Ammon's horn (tissue), 1 donor: Measurements from ENCODE around the gene USP46.
A peak's percentile ranks its signal among the peaks of the same experiment; 100 is the strongest.

ENCODE experiments used
- DNase-seq: peaks from one replicate; pipeline ENCODE4 v3.0.0-alpha.2; 2016; ENCODE audit warnings: low spot score

The USP46 gene

DNA sequence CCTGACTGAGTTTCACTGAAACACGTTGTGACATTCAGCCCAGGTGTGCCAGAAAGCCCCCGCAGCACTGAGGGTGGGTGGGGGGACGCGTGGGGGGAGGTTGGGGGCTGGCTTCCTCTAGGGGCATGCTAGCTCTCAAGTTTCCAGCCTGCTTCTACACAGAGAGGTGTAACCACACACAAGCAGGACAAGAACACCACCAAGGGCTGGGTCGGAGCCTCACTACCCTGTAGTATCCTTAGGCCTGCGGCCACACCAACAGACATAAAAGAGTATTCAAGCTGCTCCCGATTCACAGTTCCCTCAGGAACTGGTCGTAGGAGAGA is 1.8 kb downstream of the USP46 start:
- no peak for DNase-seq

DNA sequence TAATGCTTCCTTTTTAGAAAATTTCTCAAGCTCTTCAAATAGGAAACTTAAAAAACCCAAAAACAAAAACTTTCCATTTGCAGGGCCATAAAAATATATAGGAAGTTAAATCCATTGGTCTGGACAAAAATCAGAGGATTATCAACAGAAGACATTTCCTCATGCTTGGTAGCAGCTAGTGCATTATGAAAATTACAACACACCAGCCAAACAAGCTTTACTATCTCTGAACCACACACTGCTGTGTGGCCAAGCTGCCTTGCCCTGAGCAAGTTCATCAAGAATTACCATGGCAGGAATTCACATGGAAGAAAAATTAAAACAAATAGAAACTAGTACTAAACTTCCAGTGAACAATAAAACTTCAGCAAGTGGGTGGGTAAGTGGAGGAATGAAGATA is 3.6 kb downstream of the USP46 start:
- no peak for DNase-seq

DNA sequence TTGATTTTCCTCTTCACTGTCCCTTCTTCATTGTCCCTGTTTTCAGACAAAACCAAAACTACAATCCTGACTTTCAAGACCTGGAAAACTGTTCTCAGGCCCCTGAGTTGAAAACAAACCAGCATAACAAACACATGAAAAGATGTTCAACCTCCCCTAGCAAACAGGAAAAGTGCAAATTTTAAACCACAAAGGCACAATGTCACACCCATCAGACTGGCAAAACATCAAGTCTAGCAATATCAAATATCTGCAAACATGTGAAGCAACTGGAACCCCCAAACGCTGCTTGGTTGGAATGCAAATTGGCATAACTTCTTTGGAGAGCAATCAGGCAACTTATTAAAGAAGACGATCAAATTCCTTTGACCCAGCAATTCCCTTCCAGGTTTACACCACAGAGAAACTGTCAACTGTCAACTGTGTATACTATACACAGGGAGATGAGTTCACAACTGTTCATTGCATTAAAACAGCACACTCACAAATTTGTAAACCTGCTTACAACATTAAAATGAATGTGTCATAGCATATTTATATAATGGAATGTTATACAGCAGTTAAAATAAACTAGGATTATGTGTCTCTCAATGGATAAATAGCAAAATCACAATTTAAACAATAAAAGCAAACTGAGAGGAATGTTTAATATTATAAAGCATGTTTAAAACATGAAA is 7.0 kb downstream of the USP46 start:
- no peak for DNase-seq

DNA sequence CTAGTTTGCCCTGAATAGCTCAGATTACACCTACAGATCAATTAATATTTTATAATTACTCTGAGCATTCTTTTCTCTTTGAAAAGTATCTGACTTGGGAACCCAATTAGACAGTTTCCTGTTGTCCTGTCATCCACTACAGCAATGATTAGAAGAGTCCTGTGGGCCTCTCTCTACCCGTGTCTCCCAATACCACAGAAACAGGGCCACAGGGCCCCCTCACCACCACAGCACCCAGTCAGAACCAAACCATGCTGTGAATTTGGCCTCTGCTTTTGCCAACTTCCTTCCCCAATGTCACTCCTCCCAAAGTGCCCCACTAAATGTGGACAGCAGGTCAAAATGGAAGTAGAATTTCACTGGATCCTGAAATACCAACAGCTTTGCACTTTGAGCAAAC is 10.3 kb downstream of the USP46 start:
- no peak for DNase-seq

DNA sequence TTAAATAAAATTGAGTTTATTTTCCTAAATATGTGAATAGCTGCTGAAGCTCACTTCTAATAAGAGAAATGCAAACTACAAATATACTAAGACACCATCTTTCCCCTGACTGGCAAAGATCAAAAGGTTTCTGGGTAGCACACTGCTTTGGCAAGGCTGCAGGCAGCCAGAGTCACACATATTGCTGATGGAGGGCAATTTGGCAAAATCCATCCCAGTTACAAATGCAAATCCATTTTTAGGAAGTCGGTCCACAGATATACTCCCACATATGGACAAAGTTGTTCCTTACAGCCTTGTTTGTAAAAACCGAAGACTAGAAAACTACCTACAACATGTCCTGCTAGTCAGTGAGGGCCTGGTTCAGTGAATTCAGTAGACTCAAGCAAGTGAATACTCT is 12.4 kb downstream of the USP46 start:
- no peak for DNase-seq

DNA sequence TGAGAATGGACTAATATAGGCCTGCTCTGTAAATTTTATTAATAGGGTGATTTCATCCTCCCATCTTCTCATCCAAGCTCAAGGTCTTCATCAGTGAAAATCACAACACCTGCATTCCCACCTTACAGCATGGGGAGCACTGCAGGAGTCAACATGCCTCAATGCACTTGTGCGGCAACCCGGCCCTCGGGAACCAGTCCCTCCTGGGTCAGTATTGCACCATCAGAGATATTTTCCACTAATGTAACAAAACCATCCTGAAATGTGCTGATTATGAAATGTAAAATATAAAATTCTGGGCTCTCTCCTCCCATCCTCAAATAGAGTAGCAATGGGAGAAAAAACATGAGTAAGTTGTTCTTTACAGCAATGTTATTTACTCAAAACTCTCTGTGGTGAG is 13.0 kb downstream of the USP46 start:
- DNase-seq: no peak

DNA sequence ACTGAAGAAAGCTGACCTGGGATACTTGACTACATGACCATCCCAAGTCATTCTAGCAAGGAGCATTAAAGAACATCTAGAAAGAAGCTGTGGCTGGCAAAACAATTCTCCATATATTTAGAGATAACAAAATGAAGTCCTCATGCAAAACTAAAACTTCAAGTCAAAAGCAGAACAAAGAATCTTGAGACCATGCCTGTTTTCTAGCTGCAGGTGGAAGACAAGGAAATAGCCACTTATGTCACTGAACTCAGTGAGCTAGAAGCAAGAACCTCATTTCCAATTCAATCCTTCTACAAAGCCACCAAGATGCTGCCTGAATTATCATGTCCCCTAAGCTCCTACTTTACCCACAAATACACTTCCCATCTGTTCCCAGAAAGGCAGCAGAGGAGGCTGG is 13.8 kb downstream of the USP46 start:
- DNase-seq: no peak

DNA sequence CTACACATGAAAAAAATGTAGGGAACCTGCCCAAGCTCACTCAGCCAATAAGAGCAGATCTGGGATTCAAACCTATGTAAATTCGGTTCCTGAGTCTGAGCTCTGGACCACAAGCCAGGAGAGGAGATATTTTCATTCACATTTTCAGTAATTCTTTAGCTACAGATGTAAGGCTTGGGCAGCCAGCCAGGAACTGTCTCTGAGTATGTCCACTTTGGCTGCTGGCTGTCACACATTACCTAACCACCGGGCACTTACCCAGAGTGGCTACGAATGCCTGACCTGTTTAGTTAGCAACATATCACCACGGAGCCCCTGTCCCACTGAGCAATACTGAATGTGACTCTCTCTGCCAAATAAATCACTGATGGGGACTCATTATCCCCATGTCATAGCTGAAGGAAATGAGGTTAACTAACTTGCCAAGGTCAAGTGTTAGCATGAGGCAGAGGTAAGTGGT is 15.3 kb downstream of the USP46 start:
- DNase-seq: peak; percentile 34

DNA sequence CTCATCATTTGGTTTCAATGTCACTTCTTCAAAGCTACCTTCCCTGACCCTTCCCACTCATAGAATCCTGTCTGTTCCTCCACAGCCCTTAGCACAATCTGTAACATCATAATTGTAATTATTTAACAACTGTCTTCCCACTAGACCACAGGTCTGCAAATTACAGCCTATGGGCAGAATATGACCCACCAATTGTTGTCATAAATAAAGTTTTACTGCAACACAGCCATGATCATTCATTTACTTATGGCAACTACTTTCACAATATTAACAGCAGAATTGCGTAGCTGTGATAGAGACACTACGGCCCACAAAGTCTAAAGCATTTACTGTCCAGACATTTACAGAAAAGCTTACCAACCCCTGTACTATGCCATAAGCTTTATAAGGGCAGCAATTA is 15.9 kb downstream of the USP46 start:
- DNase-seq: no peak

DNA sequence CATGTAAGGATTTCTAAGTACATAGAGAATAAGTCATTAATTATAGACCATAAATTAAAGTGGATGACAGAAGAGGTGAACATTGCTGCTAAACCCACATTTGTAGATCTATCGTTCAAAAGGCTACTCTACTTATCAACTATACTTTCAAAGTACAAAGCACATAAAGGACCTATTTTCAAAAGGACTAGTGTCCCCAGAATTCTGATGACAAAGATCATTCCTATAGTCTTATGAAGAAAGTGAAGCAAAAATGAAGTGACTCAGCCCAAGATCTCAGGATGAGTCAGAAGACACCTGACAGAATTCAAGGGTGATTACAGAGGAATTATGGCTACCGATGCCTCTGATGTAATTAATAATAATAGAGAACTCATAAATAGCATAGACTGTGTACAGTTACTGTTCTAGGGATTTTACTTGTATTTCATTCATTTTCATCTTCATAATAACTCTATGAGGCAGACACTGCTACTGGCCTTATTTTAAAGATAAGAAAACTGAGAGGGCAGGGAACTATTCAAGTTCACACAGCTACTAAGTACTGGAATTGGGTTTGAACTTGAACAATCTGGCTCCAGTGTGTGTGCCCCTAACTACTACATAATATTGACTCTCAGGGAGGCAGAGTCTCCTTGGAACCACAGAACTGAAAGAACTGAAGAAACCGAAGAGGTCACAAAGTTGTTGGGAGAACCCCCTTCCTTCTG is 17.1 kb downstream of the USP46 start:
- DNase-seq: no peak

DNA sequence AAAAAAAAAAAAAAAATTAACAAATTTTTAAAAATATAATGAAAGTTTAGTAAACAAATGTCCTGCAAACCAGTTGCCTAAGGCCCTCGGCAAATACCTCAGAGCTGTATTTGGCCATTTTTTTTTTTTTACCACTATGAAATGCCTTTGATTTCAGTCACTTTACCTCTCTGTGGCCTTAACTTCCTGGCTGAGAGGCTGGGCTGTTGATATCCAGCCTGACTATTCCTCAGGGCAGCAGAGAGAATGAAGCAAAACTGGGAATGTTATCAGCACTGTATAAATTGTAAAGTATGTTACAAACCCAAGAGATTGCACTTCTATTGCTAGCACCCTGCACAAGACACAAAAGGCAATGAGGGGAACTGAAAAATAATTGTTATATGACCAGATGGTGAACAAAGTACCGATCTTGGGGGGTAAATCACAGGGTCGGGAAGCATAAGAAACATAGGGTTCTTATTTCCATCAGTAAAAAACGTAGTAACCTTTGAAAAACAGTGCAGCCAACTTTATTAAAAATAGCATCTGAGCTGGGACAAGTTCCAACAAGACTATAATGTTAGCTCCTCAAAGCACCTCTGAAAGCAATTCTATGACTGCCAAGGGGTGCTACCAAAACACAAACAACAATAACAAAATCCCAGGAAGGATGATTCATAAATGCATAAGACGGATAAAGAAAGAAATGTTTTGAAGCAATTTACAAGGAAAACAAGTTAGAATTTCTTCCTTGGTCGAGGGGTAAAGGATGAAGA is 18.1 kb downstream of the USP46 start:
- no peak for DNase-seq

DNA sequence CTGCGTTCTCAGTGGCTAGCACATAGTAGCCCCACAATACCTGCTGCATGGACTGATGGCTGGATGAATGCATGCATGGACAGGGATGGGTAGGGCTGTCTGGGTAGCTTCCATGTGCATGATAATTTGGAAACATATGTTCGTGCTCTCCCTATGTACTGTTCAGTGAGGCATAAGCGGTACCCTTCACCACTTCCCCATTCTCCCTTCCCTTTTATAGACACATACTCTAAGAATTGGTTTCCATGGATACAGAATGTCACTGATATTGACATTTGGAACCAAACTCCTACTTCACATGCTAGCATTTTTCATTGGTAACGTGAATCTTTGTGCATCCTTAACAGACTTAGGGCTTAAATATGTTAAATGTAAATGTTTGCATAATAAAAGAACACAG is 20.4 kb downstream of the USP46 start:
- DNase-seq: no peak

DNA sequence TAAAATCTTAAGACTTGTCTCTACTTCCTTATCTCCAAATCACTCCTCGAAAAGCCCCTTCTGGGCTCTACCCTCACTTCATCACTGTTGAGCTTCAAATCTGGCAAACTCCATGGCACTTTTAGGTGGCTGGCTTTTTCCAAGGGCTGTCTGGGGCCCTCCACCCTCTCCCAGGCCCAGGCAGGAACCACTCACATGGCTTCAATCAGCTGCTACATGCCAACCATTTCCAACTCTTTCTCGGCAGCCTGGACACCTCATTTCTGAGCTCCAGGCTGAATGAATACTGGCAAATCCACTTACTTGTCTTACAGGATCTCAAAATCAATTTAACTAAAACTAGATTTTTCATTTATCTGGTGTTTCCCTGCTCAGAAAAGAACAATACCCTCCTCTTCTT is 22.0 kb downstream of the USP46 start:
- DNase-seq: no peak

DNA sequence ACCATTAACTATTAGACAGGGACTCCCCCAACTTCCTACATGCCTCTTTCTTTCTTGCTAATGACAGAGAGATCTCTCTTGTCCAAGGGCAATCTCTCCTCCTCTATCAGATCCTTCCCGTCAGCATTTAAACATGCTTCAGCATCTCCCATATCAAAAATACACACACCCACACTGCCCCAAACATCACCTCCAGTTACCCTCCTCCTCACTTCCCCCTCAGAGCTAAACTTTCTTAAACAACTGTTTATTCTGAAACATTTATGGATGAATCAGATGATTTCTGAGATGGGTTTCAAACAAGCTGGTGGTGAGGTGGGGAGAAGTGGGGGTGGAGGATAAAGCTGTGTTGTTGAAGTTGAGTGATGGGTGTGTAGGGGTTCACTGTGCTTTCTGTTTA is 23.5 kb downstream of the USP46 start:
- DNase-seq: no peak

DNA sequence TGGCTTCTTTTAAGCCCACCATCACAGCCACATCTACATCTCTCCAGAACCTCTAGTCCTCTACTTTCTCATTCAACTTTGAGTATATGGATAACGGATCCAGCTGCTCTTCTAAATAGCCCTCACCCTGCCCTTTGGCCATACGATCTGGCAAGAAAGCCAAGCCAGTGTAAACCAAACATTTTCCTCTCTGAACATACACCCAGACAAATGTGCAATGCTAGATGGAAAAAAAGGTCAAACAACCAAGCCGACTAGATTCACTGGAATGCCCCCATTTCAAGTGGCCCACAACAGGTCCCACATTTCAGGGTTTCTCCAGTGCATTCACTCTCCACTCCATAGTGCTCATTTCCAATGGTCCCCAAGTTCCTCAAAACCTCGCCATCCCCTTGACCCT is 24.0 kb downstream of the USP46 start:
- no peak for DNase-seq

DNA sequence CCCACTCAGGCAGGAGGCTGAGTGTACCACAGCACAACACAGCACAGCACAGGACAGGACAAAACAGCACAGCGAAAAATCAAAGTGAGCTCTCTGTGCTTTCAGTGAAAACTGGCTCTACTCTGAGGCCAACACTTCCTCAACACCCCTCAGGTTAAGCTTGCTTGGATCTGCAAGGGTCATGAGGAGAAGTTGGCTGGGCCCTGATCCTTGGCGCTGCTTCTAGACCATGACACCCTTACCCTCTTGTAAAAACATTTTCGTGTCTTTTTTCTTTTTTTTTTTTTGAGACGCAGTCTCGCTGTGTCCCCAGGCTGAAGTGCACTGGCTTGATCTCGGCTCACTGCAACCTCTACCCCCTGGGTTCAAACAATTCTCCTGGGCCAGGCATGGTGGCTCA is 25.3 kb downstream of the USP46 start:
- no peak for DNase-seq

DNA sequence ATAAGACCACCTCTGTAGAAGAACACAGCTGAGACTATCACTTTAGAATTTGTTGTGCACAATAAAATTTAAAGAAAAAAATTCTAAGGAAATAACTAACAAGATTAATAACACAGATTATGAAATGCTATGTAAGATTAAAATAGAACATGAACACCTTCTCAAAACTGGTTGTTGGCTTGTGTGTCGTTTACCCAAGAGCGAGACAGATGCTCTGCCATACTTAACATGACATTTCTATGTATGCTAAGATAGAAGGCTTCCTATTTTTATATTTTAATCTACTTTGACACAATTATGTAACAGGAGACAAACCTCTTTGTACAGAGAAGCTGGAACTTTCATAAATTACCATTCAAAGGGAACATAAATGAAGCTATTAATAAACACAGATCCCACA is 30.1 kb downstream of the USP46 start:
- DNase-seq: no peak

DNA sequence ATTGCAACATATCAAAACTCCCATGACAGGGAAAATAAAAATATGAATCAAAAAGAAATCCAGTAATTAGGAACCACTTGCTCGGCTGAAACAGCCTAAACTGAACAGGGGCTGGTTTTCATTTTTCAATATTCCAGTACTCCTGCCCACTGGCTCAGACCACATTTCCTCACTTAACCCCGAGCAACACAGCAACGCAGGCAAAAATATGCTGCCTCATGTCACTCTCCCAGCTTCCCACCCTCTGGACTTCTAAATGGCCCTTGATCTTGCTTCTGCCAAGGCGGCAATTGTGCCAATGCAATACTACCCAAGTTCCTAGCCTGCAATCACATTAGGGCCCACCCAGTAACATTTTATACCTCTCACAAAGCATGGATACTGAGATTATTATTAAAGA is 30.6 kb downstream of the USP46 start:
- no peak for DNase-seq

DNA sequence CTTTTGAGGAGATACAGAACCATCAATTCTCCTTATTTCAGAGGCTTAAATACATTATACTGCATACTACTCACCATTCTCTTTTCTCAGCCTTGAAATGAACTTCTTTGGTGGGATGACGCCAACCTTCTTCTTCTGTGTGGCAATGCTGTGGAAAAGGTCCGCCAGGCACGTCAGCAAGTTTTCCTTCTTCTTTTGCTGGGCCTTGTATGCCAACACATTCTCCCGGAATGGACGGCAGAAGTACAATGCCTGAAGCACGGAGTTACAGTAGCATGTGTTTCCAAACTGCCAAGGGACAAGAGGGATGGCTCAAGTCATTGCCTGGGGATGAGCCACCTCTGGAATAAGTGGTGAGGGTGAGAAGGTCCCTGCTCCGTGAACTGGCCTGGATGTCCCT is 31.2 kb downstream of the USP46 start:
- peak; percentile 56 for DNase-seq

DNA sequence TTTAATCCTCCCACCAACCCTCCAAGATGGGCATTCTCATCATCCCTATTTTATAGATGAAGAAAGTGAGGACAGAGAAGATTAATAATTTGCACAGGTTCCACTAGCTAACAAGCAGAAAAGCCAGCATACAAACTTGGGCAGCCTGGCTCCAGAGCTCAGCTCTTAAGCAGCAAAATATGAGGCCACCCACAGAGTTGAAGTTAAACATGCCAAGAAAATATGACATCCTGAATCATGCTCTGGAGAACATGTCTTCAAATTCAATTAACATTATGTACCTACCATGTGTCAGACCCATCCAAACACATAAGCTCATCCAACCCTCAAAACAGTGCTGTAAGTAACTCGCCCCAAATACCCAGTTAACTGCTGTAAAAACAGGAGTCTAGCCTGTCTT is 33.9 kb downstream of the USP46 start:
- no peak for DNase-seq

DNA sequence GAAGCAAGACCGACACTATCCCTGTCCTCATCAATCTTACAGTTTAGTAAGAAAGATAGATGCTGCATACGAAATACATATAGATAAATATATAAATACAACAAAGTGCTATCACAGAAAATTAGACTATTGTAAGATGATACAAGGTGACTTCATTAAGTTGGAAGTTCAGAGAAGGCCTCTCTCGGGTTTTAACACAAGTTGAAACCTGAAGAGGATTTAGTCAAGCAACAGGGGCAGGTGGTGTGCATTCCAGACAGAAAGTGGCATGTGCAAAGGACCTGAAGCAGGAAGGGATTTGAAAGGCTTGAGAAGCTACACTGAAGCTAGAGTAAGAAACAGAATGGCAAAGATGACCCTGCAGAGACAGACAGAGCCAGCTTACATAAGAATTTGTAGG is 36.5 kb downstream of the USP46 start:
- no peak for DNase-seq

DNA sequence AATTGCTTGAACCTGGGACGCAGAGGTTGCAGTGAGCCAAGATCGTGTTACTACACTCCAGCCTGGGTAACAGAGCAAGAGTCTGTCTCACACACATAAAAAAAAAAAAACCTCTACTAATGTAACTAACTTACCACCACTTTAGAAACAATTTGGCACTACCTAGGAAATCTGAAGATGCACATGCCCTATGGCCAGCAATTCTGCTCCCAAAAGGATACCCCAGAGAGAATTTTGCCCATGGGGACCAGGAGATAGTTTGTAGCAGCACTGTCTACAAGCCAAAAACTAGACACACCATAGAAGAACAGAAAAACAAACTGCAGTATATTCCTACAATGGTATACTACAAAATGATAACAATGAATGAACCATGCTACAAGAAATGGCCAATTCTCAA is 37.5 kb downstream of the USP46 start:
- no peak for DNase-seq

DNA sequence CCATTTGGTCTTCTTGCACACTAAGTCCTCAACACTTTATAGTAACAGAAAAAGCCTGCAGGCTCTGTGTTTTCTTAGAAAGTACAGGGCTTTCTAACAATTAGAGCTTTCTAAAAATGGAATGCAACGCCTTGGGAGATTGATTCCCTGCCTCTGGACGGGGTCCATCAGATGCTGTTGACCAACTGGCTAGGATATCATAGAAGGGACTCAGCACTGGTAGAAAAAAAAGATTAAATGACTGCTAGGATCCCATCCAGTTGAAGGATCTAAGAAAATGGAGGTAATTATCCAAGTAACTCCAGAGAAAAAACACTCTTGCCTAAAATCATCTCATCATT is 39.5 kb downstream of the USP46 start:
- DNase-seq: no peak
